Right atrium auricular region (tissue), 2 donors: ENCODE measurements around the gene IPO11. TPM values are rescaled to one million over a fixed set of nuclear protein-coding genes. Genes with fewer than 3 reads are reported as not detected.

Experiments used
- DNase-seq: peaks from one replicate; pipeline ENCODE4 v3.0.0-alpha.2; 2019; ENCODE audit warnings: low spot score
- H3K27ac ChIP-seq, 2 donors: fragments of 200-600 bp; sonication (generic); 1 replicate in 1 of 2; 2 replicates in 1 of 2; pipeline ENCODE4 v1.5.1; 2016 to 2019
- H3K27me3 ChIP-seq, 2 donors: fragments of 200-600 bp; sonication (generic); one replicate each; pipeline versions ENCODE4 v1.5.1 to v1.6.0; 2017 to 2019
- H3K36me3 ChIP-seq: fragments of 200-600 bp; sonication (generic); one replicate; pipeline ENCODE4 v1.5.1; 2016
- H3K4me1 ChIP-seq, 2 donors: fragments of 200-600 bp; sonication (generic); one replicate each; pipeline versions ENCODE4 v1.5.1 to v1.6.0; 2017 to 2019
- H3K4me3 ChIP-seq, 2 donors: fragments of 200-600 bp; sonication (generic); 1 replicate in 1 of 2; 2 replicates in 1 of 2; pipeline ENCODE4 v1.5.1; 2017 to 2019; ENCODE audit warnings: mild to moderate bottlenecking in 1 of 2, moderate library complexity in 1 of 2
- H3K9me3 ChIP-seq, 2 donors: fragments of 200-600 bp; sonication (generic); one replicate each; pipeline ENCODE4 v1.5.1; 2019
- total RNA-seq, 2 donors: library from RNA; depleted of rRNA; stranded (reverse); fragments of >200 nt; gene quantifications; one replicate each; pipeline ENCODE4 v1.1.0, GENCODE V29; 2016
- TF ChIP-seq, protein P1 (sequence below), 2 donors: fragments of 200-600 bp; sonication (generic); IDR thresholded peaks; one replicate each; pipeline ENCODE4 v1.5.1; 2019; ENCODE audit warnings: antibody characterized with exemption in 2 of 2

The IPO11 gene
- total RNA-seq, 2 donors from 2014 or later: 19.2 to 24.6 TPM

DNA sequence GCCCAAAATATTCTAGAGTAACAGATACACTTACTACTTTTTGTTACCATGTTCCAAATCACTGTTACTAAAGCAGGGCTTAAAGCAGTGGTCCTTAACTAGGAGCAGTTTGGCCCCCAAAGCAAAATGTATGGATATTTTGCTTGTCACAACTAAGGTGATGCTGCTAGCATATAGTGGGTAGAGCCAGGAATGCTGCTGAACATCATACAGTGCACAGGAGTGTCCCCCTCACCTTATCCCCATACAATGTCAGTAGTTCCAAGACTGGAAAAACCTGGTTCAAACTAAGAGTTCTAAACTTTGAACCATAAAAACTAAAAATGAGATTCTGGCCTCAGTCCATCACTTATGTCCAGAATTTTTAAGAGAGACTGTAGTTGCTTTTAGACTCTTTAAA lies 36.9 kb upstream of the IPO11 start:
- Histone ChIP-seq H3K36me3 (peaks cover 32% of the 10 kb centered on the region), H3K9me3 (no peaks in the 10 kb centered on the region), H3K27ac (no peak overlapping the region)

DNA sequence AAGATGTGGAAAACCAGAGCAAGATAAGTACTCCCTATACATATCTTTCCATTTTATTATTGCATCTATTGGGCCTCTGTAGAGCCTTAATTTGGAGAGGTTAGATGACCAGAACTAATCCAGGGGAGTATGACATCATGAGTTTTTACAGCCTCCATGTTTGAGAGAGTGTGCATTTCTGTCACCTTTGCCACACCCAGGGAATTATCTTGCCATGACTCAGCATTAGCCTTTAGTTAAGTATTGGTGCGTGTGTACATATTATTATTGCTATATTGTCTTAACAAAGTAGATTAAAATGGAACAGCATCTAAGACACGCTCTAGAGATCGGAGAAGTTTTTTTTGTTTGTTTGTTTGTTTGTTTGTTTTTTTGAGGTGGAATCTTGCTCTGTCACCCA lies 36.5 kb upstream of the IPO11 start:
- Histone ChIP-seq H3K4me1 (no peaks in the 10 kb centered on the region), H3K4me3 (no peak overlapping the region), H3K27me3 (no peaks in the 10 kb centered on the region), H3K27ac (no peak overlapping the region), H3K9me3 (no peaks in the 10 kb centered on the region), H3K36me3 (peaks cover 37% of the 10 kb centered on the region)
- TF ChIP-seq, protein P1, sequence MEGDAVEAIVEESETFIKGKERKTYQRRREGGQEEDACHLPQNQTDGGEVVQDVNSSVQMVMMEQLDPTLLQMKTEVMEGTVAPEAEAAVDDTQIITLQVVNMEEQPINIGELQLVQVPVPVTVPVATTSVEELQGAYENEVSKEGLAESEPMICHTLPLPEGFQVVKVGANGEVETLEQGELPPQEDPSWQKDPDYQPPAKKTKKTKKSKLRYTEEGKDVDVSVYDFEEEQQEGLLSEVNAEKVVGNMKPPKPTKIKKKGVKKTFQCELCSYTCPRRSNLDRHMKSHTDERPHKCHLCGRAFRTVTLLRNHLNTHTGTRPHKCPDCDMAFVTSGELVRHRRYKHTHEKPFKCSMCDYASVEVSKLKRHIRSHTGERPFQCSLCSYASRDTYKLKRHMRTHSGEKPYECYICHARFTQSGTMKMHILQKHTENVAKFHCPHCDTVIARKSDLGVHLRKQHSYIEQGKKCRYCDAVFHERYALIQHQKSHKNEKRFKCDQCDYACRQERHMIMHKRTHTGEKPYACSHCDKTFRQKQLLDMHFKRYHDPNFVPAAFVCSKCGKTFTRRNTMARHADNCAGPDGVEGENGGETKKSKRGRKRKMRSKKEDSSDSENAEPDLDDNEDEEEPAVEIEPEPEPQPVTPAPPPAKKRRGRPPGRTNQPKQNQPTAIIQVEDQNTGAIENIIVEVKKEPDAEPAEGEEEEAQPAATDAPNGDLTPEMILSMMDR (IDR thresholded peaks at IDR 0.05): no peak
- no peak for DNase-seq

More for the DNA sequence above, 36.9 kb upstream of the IPO11 start:
- Histone ChIP-seq H3K27me3 (no peaks in the 10 kb centered on the region), H3K4me3 (no peak overlapping the region), H3K4me1 (no peaks in the 10 kb centered on the region)
- TF ChIP-seq, protein P1 (IDR thresholded peaks at IDR 0.05): no peak
- DNase-seq: no peak

DNA sequence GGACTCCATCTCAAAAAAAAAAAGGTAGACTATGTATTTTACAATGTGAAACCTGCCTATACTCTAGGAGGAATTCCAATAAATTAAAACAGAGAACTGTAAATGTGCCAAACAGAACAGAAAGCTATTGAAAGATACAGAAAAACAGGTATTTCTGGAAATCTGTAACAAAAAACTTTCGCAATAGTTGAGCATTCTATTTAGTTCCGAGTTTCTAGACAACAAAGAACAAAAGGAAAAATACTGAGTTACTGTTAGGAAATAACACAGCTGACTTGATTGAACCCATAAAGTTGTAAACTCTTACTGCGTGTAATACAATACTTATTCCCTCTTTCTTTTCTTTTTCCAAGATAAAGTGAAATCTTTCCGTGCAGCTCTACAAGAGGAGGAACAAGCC lies 27.4 kb upstream of the IPO11 start:
- no peak overlapping the region for H3K27ac ChIP-seq
- no peaks in the 10 kb centered on the region for H3K27me3 ChIP-seq
- no peaks in the 10 kb centered on the region for H3K9me3 ChIP-seq
- TF ChIP-seq, protein P1 (IDR thresholded peaks at IDR 0.05): no peak
- H3K36me3 ChIP-seq: peaks cover 51% of the 10 kb centered on the region
- no peak overlapping the region for H3K4me3 ChIP-seq
- peaks cover 0 to 15% of the 10 kb centered on the region in 2 donors for H3K4me1 ChIP-seq
- DNase-seq: no peak

DNA sequence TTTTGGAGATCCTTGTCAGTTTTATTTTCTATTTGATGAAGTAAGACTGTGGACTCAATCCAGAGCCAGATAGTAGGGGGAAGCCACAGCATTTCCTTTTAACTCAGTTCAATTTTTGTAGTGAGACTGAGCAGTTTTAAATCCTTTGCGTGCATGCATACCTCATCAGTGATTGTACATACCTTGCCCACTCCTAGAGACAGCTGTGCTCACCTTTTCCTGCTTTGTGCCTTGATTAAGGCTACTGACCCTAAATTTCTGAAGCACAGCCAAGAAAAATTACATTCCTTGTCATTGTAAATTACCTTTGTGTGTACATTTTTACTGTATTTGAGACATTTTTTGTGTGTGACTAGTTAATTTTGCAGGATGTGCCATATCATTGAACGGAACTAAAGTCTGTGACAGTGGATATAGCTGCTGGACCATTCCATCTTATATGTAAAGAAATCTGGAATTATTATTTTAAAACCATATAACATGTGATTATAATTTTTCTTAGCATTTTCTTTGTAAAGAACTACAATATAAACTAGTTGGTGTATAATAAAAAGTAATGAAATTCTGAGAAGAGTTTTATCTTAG lies 26.7 kb upstream of the IPO11 start:
- H3K36me3 ChIP-seq: peaks cover 54% of the 10 kb centered on the region
- no peak overlapping the region for H3K4me3 ChIP-seq
- TF ChIP-seq, protein P1 (IDR thresholded peaks at IDR 0.05): no peak
- no peak overlapping the region for H3K27ac ChIP-seq
- H3K9me3 ChIP-seq: no peaks in the 10 kb centered on the region
- H3K27me3 ChIP-seq: no peaks in the 10 kb centered on the region
- peaks cover 0 to 15% of the 10 kb centered on the region in 2 donors for H3K4me1 ChIP-seq
- DNase-seq: no peak

DNA sequence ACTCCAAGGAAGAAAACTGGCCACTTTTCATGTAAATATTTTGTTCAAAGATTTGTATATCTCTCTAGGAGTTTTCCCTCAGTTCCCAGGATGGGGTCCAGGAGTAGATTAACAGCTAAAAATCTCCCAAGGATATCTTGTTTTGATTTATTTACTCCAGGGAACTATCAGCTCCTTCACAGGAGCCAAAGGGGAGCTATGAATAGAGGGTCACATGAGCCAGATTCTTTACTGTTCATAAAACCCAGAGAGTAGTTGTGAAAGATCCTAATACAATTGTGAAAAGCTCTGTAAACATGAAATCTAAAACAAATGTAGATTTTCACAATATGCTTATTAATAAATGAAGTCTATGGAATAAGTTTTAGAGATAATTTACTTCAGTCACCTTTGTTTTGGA lies 25.7 kb upstream of the IPO11 start:
- Histone ChIP-seq H3K27ac (peak overlapping the region in 1 of 2 donors; percentile 11), H3K9me3 (no peaks in the 10 kb centered on the region), H3K4me3 (no peak overlapping the region), H3K4me1 (peaks cover 0 to 15% of the 10 kb centered on the region in 2 donors), H3K36me3 (peaks cover 52% of the 10 kb centered on the region), H3K27me3 (no peaks in the 10 kb centered on the region)
- TF ChIP-seq, protein P1 (IDR thresholded peaks at IDR 0.05): no peak
- DNase-seq: no peak
